Anterior cingulate cortex (tissue), 58 donors: ENCODE measurements around the gene FAM118B.

ENCODE experiments used
- DNase-seq, 58 donors: peaks; one replicate each; lab custom pipeline; 2025; lab: John Stamatoyannopoulos, UW

The FAM118B gene

GRCh38 chr11:126211236-126212088 is at the start of gene FAM118B, which contains the start of gene RPUSD4:
TSS of gene FAM118B (plus strand) at chr11:126211782. CDS start at chr11:126235002, 23,220 bp downstream.
TSS of gene RPUSD4 (minus strand) at chr11:126211650. CDS start at chr11:126211638, 12 bp downstream.
- peak; percentile 81 to 99 (median 97) for DNase-seq

GRCh38 chr11:126162306-126163030 is 49.1 kb upstream of the FAM118B start:
- no peak for DNase-seq

- peak in 18 of 58 donors; percentile 3 to 41 (median 17) for DNase-seq
Measured at GRCh38 chr11:126163074-126163700, 48.4 kb upstream of the FAM118B start.

- DNase-seq: no peak
Measured at GRCh38 chr11:126163779-126164178, 47.8 kb upstream of the FAM118B start.

- no peak for DNase-seq
Measured at GRCh38 chr11:126164781-126165180, 46.8 kb upstream of the FAM118B start.

- no peak for DNase-seq
Measured at GRCh38 chr11:126165311-126165720, 46.3 kb upstream of the FAM118B start.

- DNase-seq: no peak
Measured at GRCh38 chr11:126165757-126166156, 45.8 kb upstream of the FAM118B start.

- no peak for DNase-seq
Measured at GRCh38 chr11:126166413-126166812, 45.2 kb upstream of the FAM118B start.

- no peak for DNase-seq
Measured at GRCh38 chr11:126167488-126167887, 44.1 kb upstream of the FAM118B start.

GRCh38 chr11:126169291-126169690 is 42.3 kb upstream of the FAM118B start:
- DNase-seq: no peak

GRCh38 chr11:126172596-126173038 is 39.0 kb upstream of the FAM118B start:
- peak in 1 of 58 donors; percentile 3 for DNase-seq

GRCh38 chr11:126173257-126173656 is 38.3 kb upstream of the FAM118B start:
- DNase-seq: no peak

- DNase-seq: no peak
Measured at GRCh38 chr11:126174816-126175215, 36.8 kb upstream of the FAM118B start.

- DNase-seq: no peak
Measured at GRCh38 chr11:126175393-126175792, 36.2 kb upstream of the FAM118B start.

- no peak for DNase-seq
Measured at GRCh38 chr11:126176853-126177470, 34.6 kb upstream of the FAM118B start.

GRCh38 chr11:126181939-126182730 is 29.4 kb upstream of the FAM118B start:
- DNase-seq: no peak

GRCh38 chr11:126182787-126183445 is 28.7 kb upstream of the FAM118B start:
- no peak for DNase-seq

- DNase-seq: no peak
Measured at GRCh38 chr11:126185259-126186024, 26.1 kb upstream of the FAM118B start.
